NB4 (cell line): ENCODE measurements around the gene FNBP1L.

Experiments used
- MYC ChIP-seq: IDR thresholded peaks from 2 replicates; pipeline ENCODE4 v1.6.1; 2011; ENCODE audit warnings: low read depth, low read length
- POLR2A ChIP-seq: IDR thresholded peaks from 2 replicates; pipeline ENCODE4 v1.6.1; 2011; ENCODE audit warnings: mild to moderate bottlenecking; ENCODE audit not compliant: insufficient read length; ENCODE audit errors: extremely low read depth
- TF ChIP-seq, protein P1 (sequence below): IDR thresholded peaks from one replicate; pipeline ENCODE4 v1.5.1; 2012; ENCODE audit warnings: low read depth, low read length
- TF ChIP-seq, protein P2 (sequence below): IDR thresholded peaks from 2 replicates; pipeline ENCODE4 v1.6.1; 2011; ENCODE audit warnings: low read depth, low read length

DNA sequence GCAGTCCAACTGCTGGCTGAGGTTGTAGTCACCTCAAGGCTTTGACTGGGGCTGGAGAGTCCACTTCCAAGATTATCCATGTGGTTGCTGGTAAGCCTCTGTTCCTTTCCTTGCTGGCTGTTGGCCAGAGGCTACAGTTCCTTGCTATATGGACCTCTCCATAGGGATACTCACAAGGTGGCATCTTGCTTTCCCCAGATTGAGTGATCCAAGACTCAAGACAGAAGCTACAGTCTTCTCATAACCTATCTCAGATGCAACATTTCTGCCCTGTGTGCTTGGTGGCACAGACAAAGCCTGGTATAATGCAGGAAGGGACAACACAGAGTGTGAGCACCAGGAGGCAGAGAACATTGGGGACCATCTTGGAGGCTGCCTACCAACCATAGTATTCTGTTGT is 111.8 kb downstream of the FNBP1L start:
- TF ChIP-seq, protein P1, sequence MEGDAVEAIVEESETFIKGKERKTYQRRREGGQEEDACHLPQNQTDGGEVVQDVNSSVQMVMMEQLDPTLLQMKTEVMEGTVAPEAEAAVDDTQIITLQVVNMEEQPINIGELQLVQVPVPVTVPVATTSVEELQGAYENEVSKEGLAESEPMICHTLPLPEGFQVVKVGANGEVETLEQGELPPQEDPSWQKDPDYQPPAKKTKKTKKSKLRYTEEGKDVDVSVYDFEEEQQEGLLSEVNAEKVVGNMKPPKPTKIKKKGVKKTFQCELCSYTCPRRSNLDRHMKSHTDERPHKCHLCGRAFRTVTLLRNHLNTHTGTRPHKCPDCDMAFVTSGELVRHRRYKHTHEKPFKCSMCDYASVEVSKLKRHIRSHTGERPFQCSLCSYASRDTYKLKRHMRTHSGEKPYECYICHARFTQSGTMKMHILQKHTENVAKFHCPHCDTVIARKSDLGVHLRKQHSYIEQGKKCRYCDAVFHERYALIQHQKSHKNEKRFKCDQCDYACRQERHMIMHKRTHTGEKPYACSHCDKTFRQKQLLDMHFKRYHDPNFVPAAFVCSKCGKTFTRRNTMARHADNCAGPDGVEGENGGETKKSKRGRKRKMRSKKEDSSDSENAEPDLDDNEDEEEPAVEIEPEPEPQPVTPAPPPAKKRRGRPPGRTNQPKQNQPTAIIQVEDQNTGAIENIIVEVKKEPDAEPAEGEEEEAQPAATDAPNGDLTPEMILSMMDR: no peak
- TF ChIP-seq POLR2A (no peak), MYC (no peak)
- TF ChIP-seq, protein P2, sequence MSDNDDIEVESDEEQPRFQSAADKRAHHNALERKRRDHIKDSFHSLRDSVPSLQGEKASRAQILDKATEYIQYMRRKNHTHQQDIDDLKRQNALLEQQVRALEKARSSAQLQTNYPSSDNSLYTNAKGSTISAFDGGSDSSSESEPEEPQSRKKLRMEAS: no peak
